ENCODE results near the gene DNAJC16. TPM values are rescaled to one million over a fixed set of nuclear protein-coding genes. Genes with fewer than 3 reads are reported as not detected.
A peak's percentile ranks its signal among the peaks of the same experiment; 100 is the strongest.
"Not testable (repeated sequence)": the region's sequence is repeated elsewhere in the genome, so short reads cannot be mapped to it uniquely, and the experiment has no call there.

DNAJC16 gene
- total RNA-seq, 4 donors from 2014 or later, result 20.8 to 64.4 (median 31.8) TPM

- Histone ChIP-seq H3K4me1 (peaks cover 0 to 10% (median 0%) of the 10 kb centered on the region in 4 donors), H3K4me3 (peak overlapping the region; percentile 51 to 93 (median 70)), H3K27ac (peak overlapping the region; percentile 50 to 84 (median 72))
- not testable (repeated sequence) for H3K9me3 ChIP-seq, H3K27me3 ChIP-seq, DNase-seq, H3K36me3 ChIP-seq
- peak in 1 of 2 donors; percentile 6 for TF ChIP-seq POLR2A (IDR thresholded peaks at IDR 0.05)
Measured at GRCh38 chr1:15603966-15604282, 77.3 kb downstream of the DNAJC16 start.

- H3K27ac ChIP-seq, DNase-seq, H3K9me3 ChIP-seq, H3K27me3 ChIP-seq, H3K4me3 ChIP-seq, H3K36me3 ChIP-seq: not testable (repeated sequence)
- H3K4me1 ChIP-seq, result peaks cover 0 to 10% (median 0%) of the 10 kb centered on the region in 4 donors
Measured at GRCh38 chr1:15604400-15604799, 77.8 kb downstream of the DNAJC16 start.

- Histone ChIP-seq H3K4me3 (no peak overlapping the region), H3K27ac (peak overlapping the region in 1 of 4 donors; percentile 39), H3K36me3 (no peaks in the 10 kb centered on the region), H3K9me3 (no peaks in the 10 kb centered on the region), H3K4me1 (peaks cover 0 to 10% (median 0%) of the 10 kb centered on the region in 4 donors), H3K27me3 (no peaks in the 10 kb centered on the region)
- DNase-seq, result no peak
- no peak for TF ChIP-seq POLR2A (IDR thresholded peaks at IDR 0.05)
Measured at GRCh38 chr1:15605398-15606383, 79.0 kb downstream of the DNAJC16 start.

GRCh38 chr1:15609631-15610030 is 83.0 kb downstream of the DNAJC16 start:
- no peak for DNase-seq
- H3K36me3 ChIP-seq, result no peaks in the 10 kb centered on the region

GRCh38 chr1:15610167-15610566 is 83.5 kb downstream of the DNAJC16 start:
- Histone ChIP-seq H3K36me3 (no peaks in the 10 kb centered on the region), H3K4me3 (no peak overlapping the region)

More at GRCh38 chr1:15609631-15610030, 83.0 kb downstream of the DNAJC16 start:
- H3K27ac ChIP-seq, result no peak overlapping the region
- no peak overlapping the region for H3K4me3 ChIP-seq
- no peaks in the 10 kb centered on the region for H3K4me1 ChIP-seq
- H3K9me3 ChIP-seq, result no peaks in the 10 kb centered on the region
- no peaks in the 10 kb centered on the region for H3K27me3 ChIP-seq
- no peak for TF ChIP-seq CTCF (IDR thresholded peaks at IDR 0.05)
- TF ChIP-seq POLR2A (IDR thresholded peaks at IDR 0.05), result no peak

GRCh38 chr1:15616373-15617172 is 89.9 kb downstream of the DNAJC16 start:
- H3K27ac ChIP-seq, result peak overlapping the region; percentile 90 to 98 (median 97)
- H3K4me1 ChIP-seq, result peaks cover 0 to 39% (median 9%) of the 10 kb centered on the region in 4 donors
- DNase-seq, result peak in 1 of 3 donors; percentile 49
- H3K9me3 ChIP-seq, result no peaks in the 10 kb centered on the region
- peak overlapping the region; percentile 86 to 93 (median 92) for H3K4me3 ChIP-seq
- no peaks in the 10 kb centered on the region for H3K36me3 ChIP-seq
- no peaks in the 10 kb centered on the region for H3K27me3 ChIP-seq
- TF ChIP-seq POLR2A (IDR thresholded peaks at IDR 0.05) (no peak), CTCF (IDR thresholded peaks at IDR 0.05) (no peak)

More at GRCh38 chr1:15610167-15610566, 83.5 kb downstream of the DNAJC16 start:
- H3K4me1 ChIP-seq, result no peaks in the 10 kb centered on the region
- no peak overlapping the region for H3K27ac ChIP-seq
- no peak for TF ChIP-seq POLR2A (IDR thresholded peaks at IDR 0.05)
- no peak for TF ChIP-seq CTCF (IDR thresholded peaks at IDR 0.05)
- no peak for DNase-seq
- no peaks in the 10 kb centered on the region for H3K27me3 ChIP-seq
- H3K9me3 ChIP-seq, result no peaks in the 10 kb centered on the region

All from Peyer's patch (tissue), 4 donors.